GM12878 (cell line): ENCODE results near the gene CNTRL. TPM values are rescaled to one million over a fixed set of nuclear protein-coding genes. Genes with fewer than 3 reads are reported as not detected.

Experiments used
- BCL11A ChIP-seq: IDR thresholded peaks from 2 replicates; pipeline ENCODE4 v1.6.1; 2011; ENCODE audit warnings: low read depth, low read length
- BMI1 ChIP-seq: fragments of 450-650 bp; IDR thresholded peaks from 2 replicates; pipeline ENCODE4 v1.6.1; 2016; ENCODE audit warnings: mild to moderate bottlenecking, moderate library complexity, borderline replicate concordance
- CHD1 ChIP-seq: IDR thresholded peaks from 2 replicates; pipeline ENCODE4 v1.6.1; 2012; ENCODE audit warnings: low read depth, low read length, improper control_type of control experiment
- DPF2 ChIP-seq: fragments of 450-650 bp; IDR thresholded peaks from 2 replicates; pipeline ENCODE4 v1.6.1; 2017; ENCODE audit warnings: mild to moderate bottlenecking
- EED ChIP-seq: sonication (generic); IDR thresholded peaks from 2 replicates; pipeline ENCODE4 v1.6.1; 2016; ENCODE audit warnings: antibody characterized with exemption, low read depth
- FOXM1 ChIP-seq: IDR thresholded peaks from 2 replicates; pipeline ENCODE4 v1.6.1; 2012; ENCODE audit warnings: low read depth, mild to moderate bottlenecking, inconsistent platforms, low read length, moderate library complexity
- HCFC1 ChIP-seq: fragments of 150-350 bp; IDR thresholded peaks from 2 replicates; pipeline ENCODE4 v1.6.1; 2014; ENCODE audit warnings: low read length
- HDGF ChIP-seq: fragments of 450-650 bp; IDR thresholded peaks from 2 replicates; pipeline ENCODE4 v1.6.1; 2016; ENCODE audit warnings: antibody characterized with exemption
- IRF3 ChIP-seq: fragments of 450-650 bp; IDR thresholded peaks from 2 replicates; pipeline ENCODE4 v1.6.1; 2014; ENCODE audit warnings: mild to moderate bottlenecking
- MAX ChIP-seq: IDR thresholded peaks from 2 replicates; pipeline ENCODE4 v1.6.1; 2012; ENCODE audit warnings: low read depth, low read length, improper control_type of control experiment
- MTA2 ChIP-seq: fragments of 450-650 bp; IDR thresholded peaks from 2 replicates; pipeline ENCODE4 v1.6.1; 2016; ENCODE audit warnings: low read depth, mild to moderate bottlenecking, moderate library complexity
- MYC ChIP-seq: IDR thresholded peaks from 2 replicates; pipeline ENCODE4 v1.6.1; 2011; ENCODE audit warnings: mild to moderate bottlenecking, low read length, moderate library complexity, inconsistent platforms; ENCODE audit not compliant: insufficient read depth, insufficient replicate concordance, insufficient read length, severe bottlenecking
- NBN ChIP-seq: fragments of 450-650 bp; IDR thresholded peaks from 2 replicates; pipeline ENCODE4 v1.6.1; 2016
- NFXL1 ChIP-seq: fragments of 450-650 bp; IDR thresholded peaks from 2 replicates; pipeline ENCODE4 v1.6.1; 2017; ENCODE audit warnings: antibody characterized with exemption, mild to moderate bottlenecking, borderline replicate concordance
- NFYA ChIP-seq: IDR thresholded peaks from 2 replicates; pipeline ENCODE4 v1.6.1; 2011; ENCODE audit warnings: low read depth, mild to moderate bottlenecking, low read length, improper control_type of control experiment, borderline replicate concordance
- NFYB ChIP-seq: IDR thresholded peaks from 2 replicates; pipeline ENCODE4 v1.6.1; 2011; ENCODE audit warnings: low read depth, mild to moderate bottlenecking, low read length, improper control_type of control experiment, moderate library complexity; ENCODE audit not compliant: insufficient read depth
- POU2F2 ChIP-seq: IDR thresholded peaks from 3 replicates; pipeline ENCODE4 v1.6.1; 2011; ENCODE audit warnings: low read depth, mild to moderate bottlenecking, low read length, borderline replicate concordance
- RAD51 ChIP-seq: fragments of 450-650 bp; IDR thresholded peaks from 2 replicates; pipeline ENCODE4 v1.6.1; 2016; ENCODE audit warnings: moderate library complexity, mild to moderate bottlenecking, inconsistent platforms
- RCOR1 ChIP-seq: conservative IDR thresholded peaks from 2 replicates; pipeline ENCODE4 v1.6.1; 2012; ENCODE audit warnings: low read depth, low read length, improper control_type of control experiment
- RFX5 ChIP-seq: IDR thresholded peaks from 2 replicates; pipeline ENCODE4 v1.6.1; 2011; ENCODE audit warnings: low read depth, low read length, improper control_type of control experiment
- RUNX3 ChIP-seq: IDR thresholded peaks from 2 replicates; pipeline ENCODE4 v1.6.1; 2012; ENCODE audit warnings: low read length, inconsistent platforms
- SIN3A ChIP-seq: IDR thresholded peaks from 2 replicates; pipeline ENCODE4 v1.6.1; 2012; ENCODE audit warnings: low read depth, low read length, improper control_type of control experiment
- SREBF1 ChIP-seq: IDR thresholded peaks from 2 replicates; pipeline ENCODE4 v1.6.1; 2012; ENCODE audit warnings: mild to moderate bottlenecking, low read length
- SREBF2 ChIP-seq: IDR thresholded peaks from 2 replicates; pipeline ENCODE4 v1.6.1; 2012; ENCODE audit warnings: mild to moderate bottlenecking, low read length
- TCF3 ChIP-seq: IDR thresholded peaks from 2 replicates; pipeline ENCODE4 v1.6.1; 2012; ENCODE audit warnings: low read depth, mild to moderate bottlenecking, low read length, borderline replicate concordance; ENCODE audit not compliant: insufficient read depth
- USF2 ChIP-seq: IDR thresholded peaks from 2 replicates; pipeline ENCODE4 v1.6.1; 2011; ENCODE audit warnings: low read depth, low read length, improper control_type of control experiment, borderline replicate concordance
- ZNF687 ChIP-seq: fragments of 450-650 bp; IDR thresholded peaks from 2 replicates; pipeline ENCODE4 v1.6.1; 2017; ENCODE audit warnings: mild to moderate bottlenecking, moderate library complexity
- polyA plus RNA-seq, 11 experiments: library from polyadenylated mRNA; depleted of rRNA in 4 of 11; unstranded in 6 of 11; stranded (reverse) in 5 of 11; fragments of >200 nt; fragmentation: Nextera tagmentation in 4 of 11; fragmentation: Illumina TruSeq in 1 of 11; extraction: Ambion mirVana in 4 of 11; extraction: Trizol in 1 of 11; gene quantifications; 1 replicate in 1 of 11; 2 replicates in 10 of 11; pipeline versions ENCODE4 v1.2.1 to v1.2.3, GENCODE V29; 2011 to 2016; ENCODE audit warnings: inconsistent platforms in 2 of 11, missing spikeins in 2 of 11, low read depth in 1 of 11
- total RNA-seq, 4 experiments: library from RNA; depleted of rRNA in 3 of 4; stranded (reverse); fragments of >200 nt in 3 of 4; fragmentation: Illumina TruSeq in 1 of 4; extraction: Trizol in 1 of 4; gene quantifications; 2 replicates each; pipeline versions ENCODE4 v1.2.1 to v1.2.3, GENCODE V29; 2013 to 2021

CNTRL gene
- total and polyA plus RNA-seq, 10 of the 15 experiments (the other 5 are each of a cell fraction or from before 2014, with no cell fraction given): 20.0 to 65.4 (median 38.8) TPM

GRCh38 chr9:121121582-121122087, 46.9 kb downstream of the CNTRL start (continued):
- peak; percentile 96 for TF ChIP-seq FOXM1
- peak; percentile 62; the same call in 1 of the 2 replicates for TF ChIP-seq MAX
- TF ChIP-seq RAD51: no peak
- 0 out of 2 replicates have a peak, but pooled peaks have one; percentile 28 for TF ChIP-seq SIN3A
- TF ChIP-seq BMI1: no peak
- peak; percentile 65; the same call in 1 of the 3 replicates for TF ChIP-seq POU2F2
- no peak for TF ChIP-seq SREBF2
- no peak for TF ChIP-seq TCF3
- TF ChIP-seq EED: no peak
- no peak for TF ChIP-seq RCOR1
- no peak for TF ChIP-seq IRF3
- TF ChIP-seq ZNF687: no peak; the same call in 1 of the 2 replicates
- no peak for TF ChIP-seq SREBF1
- TF ChIP-seq CHD1: no peak
- no peak for TF ChIP-seq NFYA
- no peak for TF ChIP-seq MTA2
- no peak for TF ChIP-seq RFX5
- no peak for TF ChIP-seq MYC
- no peak for TF ChIP-seq USF2
- TF ChIP-seq NBN: peak; percentile 81
- no peak for TF ChIP-seq NFXL1
- TF ChIP-seq DPF2: peak; percentile 90
- no peak for TF ChIP-seq BCL11A
- TF ChIP-seq HCFC1: no peak
- no peak for TF ChIP-seq HDGF
- TF ChIP-seq NFYB: peak; percentile 86
- peak; percentile 94 for TF ChIP-seq RUNX3
